HEK293 (cell line): ENCODE data around the gene ADGRD1.

Experiments
- CTCF ChIA-PET: fragments of 350-600 bp; formaldehyde crosslinking; extraction: SDS; loops from one replicate; lab custom pipeline; 2021; ENCODE audit warnings: antibody characterized with exemption; lab: Yijun Ruan, JAX
- POLR2A ChIA-PET: fragments of 300-600 bp; formaldehyde crosslinking; extraction: SDS; loops from one replicate; lab custom pipeline; 2020; ENCODE audit warnings: antibody characterized with exemption, inconsistent platforms; lab: Yijun Ruan, JAX
- H3K27ac ChIP-seq: fragments of 200-500 bp; sonication (Bioruptor generic); 2 replicates; pipeline ENCODE4 v1.5.1; 2014; ENCODE audit warnings: low read depth, low read length, control low read depth, inconsistent platforms; ENCODE audit errors: extremely low read depth
- H3K36me3 ChIP-seq, 2 experiments: fragments of 200-500 bp in 1 of 2; sonication (Bioruptor generic) in 1 of 2; 1 replicate in 1 of 2; 2 replicates in 1 of 2; pipeline ENCODE4 v1.5.1; 2014 to 2017; ENCODE audit warnings: inconsistent platforms in 2 of 2, low read length in 2 of 2; ENCODE audit not compliant: control insufficient read depth in 2 of 2, insufficient read depth in 1 of 2
- H3K4me1 ChIP-seq: fragments of 200-500 bp; sonication (Bioruptor generic); 2 replicates; pipeline ENCODE4 v1.5.1; 2014; ENCODE audit warnings: mild to moderate bottlenecking, low read length, inconsistent platforms; ENCODE audit not compliant: control insufficient read depth, insufficient read depth
- H3K4me3 ChIP-seq: 2 replicates; pipeline ENCODE4 v1.5.1; 2011; ENCODE audit warnings: low read depth, mild to moderate bottlenecking, control low read depth, low read length, moderate library complexity
- H3K9me3 ChIP-seq: fragments of 200-500 bp; sonication (Bioruptor generic); 2 replicates; pipeline ENCODE4 v1.5.1; 2014; ENCODE audit warnings: low read depth, low read length, inconsistent platforms; ENCODE audit not compliant: control insufficient read depth, insufficient read depth
- ZNF169 ChIP-seq: fragments of 450-650 bp; formaldehyde crosslinking; IDR thresholded peaks from 2 replicates; pipeline ENCODE4 v1.5.1; 2016; ENCODE audit warnings: missing biosample characterization, missing genetic modification characterization
- ZNF19 ChIP-seq: fragments of 450-650 bp; formaldehyde crosslinking; IDR thresholded peaks from 2 replicates; pipeline ENCODE4; 2016; ENCODE audit warnings: missing biosample characterization, missing genetic modification characterization, low read depth
- ZNF211 ChIP-seq: fragments of 450-650 bp; formaldehyde crosslinking; IDR thresholded peaks from 2 replicates; pipeline ENCODE4 v1.5.1; 2016; ENCODE audit warnings: low read depth, missing biosample characterization, missing genetic modification characterization
- ZNF214 ChIP-seq: fragments of 450-650 bp; formaldehyde crosslinking; IDR thresholded peaks from 2 replicates; pipeline ENCODE4 v1.5.1; 2017; ENCODE audit warnings: missing biosample characterization, mild to moderate bottlenecking, missing genetic modification characterization, borderline replicate concordance
- ZNF248 ChIP-seq: fragments of 450-650 bp; formaldehyde crosslinking; IDR thresholded peaks from 2 replicates; pipeline ENCODE4 v1.5.1; 2017; ENCODE audit warnings: missing biosample characterization, missing genetic modification characterization
- ZNF266 ChIP-seq: fragments of 450-650 bp; formaldehyde crosslinking; IDR thresholded peaks from 2 replicates; pipeline ENCODE4 v1.5.1; 2016; ENCODE audit warnings: missing biosample characterization, missing genetic modification characterization, low read depth
- ZNF292 ChIP-seq: fragments of 450-650 bp; formaldehyde crosslinking; IDR thresholded peaks from 2 replicates; pipeline ENCODE4 v1.5.1; 2016; ENCODE audit warnings: low read depth, missing biosample characterization, missing genetic modification characterization, borderline replicate concordance
- ZNF335 ChIP-seq: fragments of 450-650 bp; formaldehyde crosslinking; conservative IDR thresholded peaks from 2 replicates; pipeline ENCODE4 v1.5.1; 2016; ENCODE audit warnings: missing biosample characterization, missing genetic modification characterization
- ZNF561 ChIP-seq: fragments of 450-650 bp; IDR thresholded peaks from 2 replicates; pipeline ENCODE4 v1.5.1; 2018; ENCODE audit warnings: missing biosample characterization, missing genetic modification characterization, borderline replicate concordance
- ZNF571 ChIP-seq: fragments of 450-650 bp; formaldehyde crosslinking; IDR thresholded peaks from 2 replicates; pipeline ENCODE4 v1.5.0; 2017; ENCODE audit warnings: missing biosample characterization, missing genetic modification characterization
- TF ChIP-seq, protein P1 (sequence below): fragments of 450-650 bp; IDR thresholded peaks from 2 replicates; pipeline ENCODE4 v1.5.1; 2018; ENCODE audit warnings: missing biosample characterization, missing genetic modification characterization
- TF ChIP-seq, protein P2 (sequence below): fragments of 450-650 bp; formaldehyde crosslinking; IDR thresholded peaks from 2 replicates; pipeline ENCODE4 v1.5.1; 2016; ENCODE audit warnings: missing biosample characterization, missing genetic modification characterization

ADGRD1 gene

DNA sequence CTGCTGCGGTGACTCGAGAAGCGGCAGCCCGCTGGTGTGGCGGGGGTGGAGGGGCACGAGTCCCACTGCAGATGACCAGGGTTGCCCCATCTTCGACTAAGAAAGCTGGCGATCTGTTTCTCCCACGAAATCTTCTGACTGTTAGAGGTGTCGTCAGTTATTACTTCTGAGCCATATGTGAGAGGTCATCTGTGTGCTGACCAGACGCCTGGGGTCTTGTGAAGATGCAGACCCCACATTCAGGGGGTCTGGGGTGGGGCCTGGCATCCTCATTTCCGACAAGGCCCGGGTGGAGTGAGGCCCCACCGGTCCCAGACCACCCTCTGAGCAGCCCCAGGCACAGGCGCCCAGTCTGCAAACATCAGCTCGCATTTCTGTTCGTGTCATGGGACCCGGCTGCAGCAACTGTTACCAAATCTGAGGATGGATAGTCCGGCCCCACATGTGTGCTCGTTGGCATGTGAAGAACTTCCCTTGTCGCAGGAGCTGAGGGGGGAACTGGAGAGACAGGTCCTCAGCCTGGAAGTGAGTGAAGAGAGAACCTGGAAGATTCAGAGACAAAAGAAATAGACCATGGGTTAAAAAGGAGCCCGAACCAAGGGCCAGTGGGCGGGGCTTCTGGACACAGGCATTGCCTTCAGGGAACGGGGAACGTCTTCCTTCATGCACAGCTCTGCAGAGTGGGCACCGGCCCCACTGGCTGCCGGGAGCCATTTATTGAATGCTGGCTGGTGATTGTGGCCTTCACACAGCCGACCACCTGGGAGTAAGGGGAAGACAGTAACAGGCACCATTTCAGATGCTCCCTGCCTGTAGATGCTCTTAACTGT lies 135.2 kb downstream of the ADGRD1 start:
- Histone ChIP-seq H3K4me3 (no peak overlapping the region), H3K27ac (no peak overlapping the region)
- TF ChIP-seq, protein P1, sequence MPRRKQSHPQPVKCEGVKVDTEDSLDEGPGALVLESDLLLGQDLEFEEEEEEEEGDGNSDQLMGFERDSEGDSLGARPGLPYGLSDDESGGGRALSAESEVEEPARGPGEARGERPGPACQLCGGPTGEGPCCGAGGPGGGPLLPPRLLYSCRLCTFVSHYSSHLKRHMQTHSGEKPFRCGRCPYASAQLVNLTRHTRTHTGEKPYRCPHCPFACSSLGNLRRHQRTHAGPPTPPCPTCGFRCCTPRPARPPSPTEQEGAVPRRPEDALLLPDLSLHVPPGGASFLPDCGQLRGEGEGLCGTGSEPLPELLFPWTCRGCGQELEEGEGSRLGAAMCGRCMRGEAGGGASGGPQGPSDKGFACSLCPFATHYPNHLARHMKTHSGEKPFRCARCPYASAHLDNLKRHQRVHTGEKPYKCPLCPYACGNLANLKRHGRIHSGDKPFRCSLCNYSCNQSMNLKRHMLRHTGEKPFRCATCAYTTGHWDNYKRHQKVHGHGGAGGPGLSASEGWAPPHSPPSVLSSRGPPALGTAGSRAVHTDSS (tag by site-specific recombination) = no peak
- TF ChIP-seq ZNF19 (no peak), ZNF335 (tag by site-specific recombination) (no peak), ZNF561 (tag by site-specific recombination) (no peak), ZNF214 (no peak), ZNF266 (tag by site-specific recombination) (no peak)
- TF ChIP-seq, protein P2, sequence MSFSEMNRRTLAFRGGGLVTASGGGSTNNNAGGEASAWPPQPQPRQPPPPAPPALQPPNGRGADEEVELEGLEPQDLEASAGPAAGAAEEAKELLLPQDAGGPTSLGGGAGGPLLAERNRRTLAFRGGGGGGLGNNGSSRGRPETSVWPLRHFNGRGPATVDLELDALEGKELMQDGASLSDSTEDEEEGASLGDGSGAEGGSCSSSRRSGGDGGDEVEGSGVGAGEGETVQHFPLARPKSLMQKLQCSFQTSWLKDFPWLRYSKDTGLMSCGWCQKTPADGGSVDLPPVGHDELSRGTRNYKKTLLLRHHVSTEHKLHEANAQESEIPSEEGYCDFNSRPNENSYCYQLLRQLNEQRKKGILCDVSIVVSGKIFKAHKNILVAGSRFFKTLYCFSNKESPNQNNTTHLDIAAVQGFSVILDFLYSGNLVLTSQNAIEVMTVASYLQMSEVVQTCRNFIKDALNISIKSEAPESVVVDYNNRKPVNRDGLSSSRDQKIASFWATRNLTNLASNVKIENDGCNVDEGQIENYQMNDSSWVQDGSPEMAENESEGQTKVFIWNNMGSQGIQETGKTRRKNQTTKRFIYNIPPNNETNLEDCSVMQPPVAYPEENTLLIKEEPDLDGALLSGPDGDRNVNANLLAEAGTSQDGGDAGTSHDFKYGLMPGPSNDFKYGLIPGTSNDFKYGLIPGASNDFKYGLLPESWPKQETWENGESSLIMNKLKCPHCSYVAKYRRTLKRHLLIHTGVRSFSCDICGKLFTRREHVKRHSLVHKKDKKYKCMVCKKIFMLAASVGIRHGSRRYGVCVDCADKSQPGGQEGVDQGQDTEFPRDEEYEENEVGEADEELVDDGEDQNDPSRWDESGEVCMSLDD (tag by site-specific recombination) = no peak
- TF ChIP-seq, all 188 proteins: peak for 0
- H3K4me1 ChIP-seq = no peaks in the 10 kb centered on the region
- H3K9me3 ChIP-seq = no peaks in the 10 kb centered on the region
- ChIA-PET CTCF (interaction anchor here (1.0 kb wide), 1 partner anchor 16 kb away, joined by 4 read pairs; no protein-coding TSS in a partner anchor), POLR2A (no interaction called here)
- no peaks in the 10 kb centered on the region for H3K36me3 ChIP-seq

DNA sequence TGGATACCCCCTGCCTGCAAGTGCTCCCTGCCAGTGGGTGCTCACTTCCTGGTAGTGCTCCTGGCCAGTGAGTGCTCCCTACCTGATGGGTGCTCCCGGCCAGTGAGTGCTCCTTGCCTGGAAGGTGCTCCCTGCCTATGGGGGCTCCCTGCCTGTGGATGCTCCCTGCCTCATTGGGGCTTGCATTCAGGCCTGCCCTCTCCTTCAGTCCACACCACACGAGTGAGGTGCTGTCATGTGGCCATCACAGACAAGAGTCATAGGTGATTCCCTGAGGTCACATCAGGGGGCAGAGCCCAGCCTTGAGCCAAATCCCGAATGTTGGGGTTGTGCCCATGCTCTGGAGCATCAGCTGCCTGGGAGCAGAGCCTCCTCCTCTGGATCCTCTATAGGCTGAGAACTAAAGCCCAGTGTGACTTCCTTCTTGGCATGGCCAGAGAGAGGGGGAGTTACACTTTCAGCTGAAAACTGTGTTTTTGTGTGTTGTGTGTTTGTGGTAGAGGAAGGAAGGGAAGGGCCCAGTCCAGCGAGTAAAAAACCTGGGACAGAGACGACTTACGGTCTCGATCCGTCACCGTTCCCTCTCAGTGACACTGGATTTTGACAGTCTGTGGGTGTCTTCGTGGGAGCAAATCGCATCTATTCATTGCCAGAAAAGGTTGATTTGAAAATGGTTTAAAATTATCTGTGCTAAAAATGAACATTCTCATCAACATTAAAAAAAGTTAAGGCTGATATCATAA lies 136.0 kb downstream of the ADGRD1 start:
- no peaks in the 10 kb centered on the region for H3K36me3 ChIP-seq
- ChIA-PET CTCF (interaction anchor here (1.0 kb wide), 1 partner anchor 15 kb away, joined by 4 read pairs; no protein-coding TSS in a partner anchor), POLR2A (no interaction called here)
- TF ChIP-seq ZNF169 (tag by site-specific recombination) = no peak
- TF ChIP-seq, protein P2 (tag by site-specific recombination) = no peak
- no peak overlapping the region for H3K4me3 ChIP-seq
- H3K9me3 ChIP-seq = no peaks in the 10 kb centered on the region
- H3K4me1 ChIP-seq = no peaks in the 10 kb centered on the region
- H3K27ac ChIP-seq = no peak overlapping the region

DNA sequence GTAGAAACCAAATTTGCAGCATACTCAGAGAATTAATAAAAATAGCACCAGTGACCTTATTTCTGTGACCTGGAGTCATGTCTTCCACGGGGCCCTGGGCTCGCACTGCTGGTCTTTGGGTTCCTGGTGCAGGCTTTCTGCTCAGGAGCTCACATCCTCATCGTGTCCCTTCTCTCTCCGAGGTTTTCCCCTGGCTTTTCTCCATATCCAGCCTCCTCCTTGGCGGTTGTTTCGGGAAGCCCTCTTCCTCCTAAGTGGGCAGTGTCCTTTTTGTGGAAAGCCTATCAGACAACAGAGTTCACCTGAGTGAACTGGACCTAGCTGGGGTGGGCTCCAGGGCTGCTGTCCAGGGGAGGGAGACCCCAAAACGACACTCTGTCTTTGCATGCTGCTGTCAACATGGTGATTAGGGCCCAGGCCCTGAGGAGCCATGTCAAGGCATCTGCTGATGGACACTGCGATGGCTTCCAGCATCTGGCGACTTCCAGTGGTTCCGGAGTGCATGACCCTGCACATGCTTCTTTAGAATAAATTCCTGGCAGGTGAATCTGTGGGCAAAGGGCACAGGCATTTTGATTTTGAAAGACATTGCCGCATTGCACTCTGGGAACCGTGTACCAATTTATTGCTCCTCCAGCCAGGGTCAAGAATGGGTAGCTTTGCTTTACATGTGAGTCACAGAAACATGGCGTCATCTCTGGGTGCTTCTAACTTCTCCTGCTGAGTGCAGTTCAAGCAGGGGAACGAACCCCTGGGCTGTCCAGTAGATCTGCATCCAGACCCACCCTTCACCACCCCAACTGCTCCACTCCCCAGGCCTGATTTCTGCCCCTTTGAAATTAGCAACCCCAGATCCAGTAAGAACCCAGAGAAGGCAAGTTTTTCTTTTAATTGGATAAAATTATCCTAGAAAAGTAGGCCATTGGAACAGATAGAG lies 136.8 kb downstream of the ADGRD1 start:
- TF ChIP-seq ZNF211 (tag by site-specific recombination) (no peak), ZNF571 (tag by site-specific recombination) (no peak), ZNF292 (tag by site-specific recombination) (no peak), ZNF248 (tag by site-specific recombination) (no peak)
- ChIA-PET POLR2A (no interaction called here), CTCF (no interaction called here)
- H3K4me3 ChIP-seq = no peak overlapping the region
- no peaks in the 10 kb centered on the region for H3K4me1 ChIP-seq
- no peaks in the 10 kb centered on the region for H3K9me3 ChIP-seq
- no peaks in the 10 kb centered on the region for H3K36me3 ChIP-seq
- H3K27ac ChIP-seq = no peak overlapping the region
